Erythroblast (primary cell): ENCODE measurements around the gene NFATC1.

Experiments
- GATA1 ChIP-seq: IDR thresholded peaks from 2 replicates; pipeline ENCODE4 v1.6.1; 2011; ENCODE audit warnings: low read depth, mild to moderate bottlenecking, control low read depth, low read length, moderate library complexity
- POLR2A ChIP-seq: IDR thresholded peaks from 2 replicates; pipeline ENCODE4 v1.6.1; 2011; ENCODE audit warnings: mild to moderate bottlenecking, low read length

- TF ChIP-seq POLR2A (no peak), GATA1 (no peak)
These were observed 153.9 kb downstream of the NFATC1 start for GRCh38 chr18:79549638-79550000.
